Skin of body (tissue), 2 donors: ENCODE results near the gene KPNA3. TPM values are rescaled to one million over a fixed set of nuclear protein-coding genes. Genes with fewer than 3 reads are reported as not detected.
A peak's percentile ranks its signal among the peaks of the same experiment; 100 is the strongest.

Experiments
- DNase-seq: peaks from one replicate; lab custom pipeline; 2025; lab: John Stamatoyannopoulos, UW
- total RNA-seq: library from RNA; depleted of rRNA; stranded (reverse); fragments of >200 nt; gene quantifications from one replicate; pipeline ENCODE4 v1.2.3, GENCODE V29; 2014

The KPNA3 gene
- total RNA-seq, 1 donor from 2014 or later, result 28.3 TPM

- DNase-seq, result no peak
Measured at GRCh38 chr13:49679246-49679645, 113.2 kb downstream of the KPNA3 start.

- DNase-seq, result no peak
Measured at GRCh38 chr13:49678191-49678914, 114.1 kb downstream of the KPNA3 start.

DNA sequence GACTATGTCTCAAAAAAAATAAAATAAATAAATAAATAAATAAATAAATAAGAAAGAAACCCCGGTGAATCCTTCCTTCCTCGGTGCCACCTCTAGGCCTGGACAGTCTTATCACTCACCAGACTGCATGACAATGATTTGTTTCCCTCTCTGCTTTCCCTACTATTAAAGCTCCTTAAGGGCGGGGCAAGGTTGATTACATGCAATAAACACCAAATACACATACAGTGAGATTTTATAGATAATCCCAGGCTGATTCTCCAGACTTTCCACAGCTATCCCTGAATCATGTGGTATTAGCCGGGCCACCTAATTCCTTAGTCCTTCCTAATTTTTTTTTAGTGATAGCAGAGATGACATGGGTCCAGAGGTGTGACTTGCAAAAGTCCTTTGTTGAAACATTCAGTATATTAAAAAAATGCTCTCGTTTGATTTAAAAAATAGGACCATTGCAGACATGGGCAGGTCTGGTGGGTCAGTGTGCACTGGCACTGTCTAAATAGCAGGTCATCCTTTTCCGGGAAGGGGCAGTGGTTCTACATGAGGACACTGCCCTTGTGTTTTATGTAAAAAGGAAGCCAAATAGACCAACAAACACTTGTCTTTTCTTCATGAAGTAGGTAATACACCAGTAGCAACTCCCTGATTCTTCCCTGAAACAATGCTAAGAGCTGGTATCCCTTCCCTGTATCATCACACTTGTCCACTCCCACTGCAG lies 115.7 kb downstream of the KPNA3 start:
- no peak for DNase-seq

GRCh38 chr13:49670828-49671227 lies 121.7 kb downstream of the KPNA3 start:
- DNase-seq, result no peak

- peak; percentile 72 for DNase-seq
Measured at GRCh38 chr13:49669735-49670309, 122.7 kb downstream of the KPNA3 start.

DNA sequence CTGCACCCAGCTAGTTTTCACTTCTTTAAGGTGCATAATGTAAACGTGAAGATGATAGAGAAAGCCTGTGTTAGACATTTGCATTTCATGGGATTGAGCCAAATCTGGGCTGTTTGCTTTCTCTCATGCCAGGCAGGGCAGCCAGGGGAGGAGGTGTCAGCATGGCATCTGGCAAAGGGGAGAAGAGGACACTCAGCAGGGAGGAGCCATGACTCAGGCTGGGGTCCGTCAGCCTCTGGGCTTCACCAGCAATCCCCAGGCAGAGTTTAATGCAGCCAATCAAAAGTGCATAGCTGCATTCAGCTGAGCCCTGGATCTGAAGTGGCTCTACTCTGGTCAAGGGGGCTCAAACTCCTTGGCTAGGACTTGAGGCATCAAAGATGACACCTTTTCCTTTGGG lies 124.7 kb downstream of the KPNA3 start:
- DNase-seq, result no peak

DNA sequence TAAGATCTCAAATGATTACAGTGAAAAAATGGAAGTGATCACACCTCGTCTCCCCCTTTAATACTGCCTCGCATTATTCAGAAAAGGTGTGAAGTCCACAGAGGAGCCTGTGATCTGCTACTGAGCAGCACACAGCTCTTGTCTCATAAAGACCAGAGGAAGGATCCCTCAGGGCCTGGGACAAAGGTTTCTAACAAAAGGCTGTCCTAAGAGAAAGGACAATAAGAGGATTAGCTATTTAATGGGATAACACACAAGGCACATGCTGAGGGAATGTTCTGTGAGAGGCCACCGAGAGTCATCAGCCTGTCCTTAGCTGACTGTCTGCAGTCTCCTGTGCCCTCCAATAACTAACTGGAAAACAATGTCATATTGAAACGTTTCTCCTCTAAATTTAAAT lies 127.9 kb downstream of the KPNA3 start:
- DNase-seq, result no peak

GRCh38 chr13:49657241-49657641 lies 135.2 kb downstream of the KPNA3 start:
- no peak for DNase-seq

GRCh38 chr13:49655906-49656305 lies 136.6 kb downstream of the KPNA3 start:
- no peak for DNase-seq

- DNase-seq, result no peak
Measured at GRCh38 chr13:49654011-49654410, 138.5 kb downstream of the KPNA3 start.

DNA sequence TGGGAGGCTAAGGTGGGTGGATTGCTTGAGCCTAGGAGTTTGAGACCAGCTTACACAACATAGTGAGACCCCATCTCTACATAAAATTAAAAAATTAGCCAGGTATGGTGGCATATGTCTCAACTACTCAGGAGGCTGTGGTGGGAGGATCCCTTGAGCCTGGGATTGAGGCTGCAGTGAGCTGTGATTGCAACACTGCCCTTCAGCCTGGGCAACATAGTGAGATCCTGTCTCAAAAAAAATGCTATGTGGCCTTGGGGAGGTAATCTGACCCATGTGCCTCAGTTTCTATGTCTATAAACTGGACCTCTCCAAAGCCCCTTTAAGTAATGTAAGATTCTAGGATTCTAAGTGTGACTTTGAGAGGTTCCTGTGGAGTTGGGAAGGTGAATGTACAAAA lies 139.0 kb downstream of the KPNA3 start:
- DNase-seq, result no peak

DNA sequence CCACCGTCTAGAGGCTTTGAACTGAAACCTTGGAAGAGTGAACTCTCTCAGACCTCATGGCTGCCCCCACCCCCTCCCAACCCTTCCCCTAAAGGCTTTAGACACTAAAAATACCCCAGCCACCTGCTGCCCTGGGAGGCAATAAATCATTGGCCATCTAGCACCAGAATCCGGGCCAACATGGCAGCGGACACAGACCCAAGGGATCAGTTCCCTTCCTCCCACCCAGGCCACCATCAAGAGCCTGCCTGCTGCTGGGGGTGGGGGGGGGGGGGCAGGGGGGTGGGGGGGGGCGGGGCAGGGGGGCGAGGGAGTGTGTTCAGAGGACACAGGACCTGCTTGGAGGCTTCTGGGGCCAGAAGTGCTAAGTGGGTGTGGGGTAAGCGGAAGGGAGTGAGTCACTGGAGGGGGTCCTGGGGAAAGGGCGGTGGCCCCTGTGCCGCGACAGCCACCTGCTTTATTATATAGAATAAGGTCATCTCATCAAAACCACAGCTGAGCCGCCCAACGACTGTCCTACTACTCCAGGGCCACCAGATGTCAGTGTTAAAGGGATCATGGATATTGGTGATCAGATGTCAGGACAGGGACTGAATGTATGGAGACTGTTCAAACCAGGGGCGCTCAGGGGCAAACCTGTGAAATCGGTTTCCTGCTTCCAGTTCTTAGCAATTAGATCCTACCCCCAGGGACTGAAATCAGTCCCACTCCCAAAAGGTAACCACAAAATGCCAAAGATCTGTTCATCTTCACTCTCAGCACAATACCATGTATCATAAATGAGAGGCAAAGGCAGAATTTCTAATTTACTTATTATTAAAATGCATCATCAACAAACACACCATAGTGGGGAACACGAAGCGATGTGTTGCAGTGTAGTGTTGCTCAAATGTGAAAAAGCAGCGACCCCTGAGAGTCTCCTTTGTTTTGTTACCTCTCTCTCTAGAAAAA lies 139.9 kb downstream of the KPNA3 start:
- no peak for DNase-seq

DNA sequence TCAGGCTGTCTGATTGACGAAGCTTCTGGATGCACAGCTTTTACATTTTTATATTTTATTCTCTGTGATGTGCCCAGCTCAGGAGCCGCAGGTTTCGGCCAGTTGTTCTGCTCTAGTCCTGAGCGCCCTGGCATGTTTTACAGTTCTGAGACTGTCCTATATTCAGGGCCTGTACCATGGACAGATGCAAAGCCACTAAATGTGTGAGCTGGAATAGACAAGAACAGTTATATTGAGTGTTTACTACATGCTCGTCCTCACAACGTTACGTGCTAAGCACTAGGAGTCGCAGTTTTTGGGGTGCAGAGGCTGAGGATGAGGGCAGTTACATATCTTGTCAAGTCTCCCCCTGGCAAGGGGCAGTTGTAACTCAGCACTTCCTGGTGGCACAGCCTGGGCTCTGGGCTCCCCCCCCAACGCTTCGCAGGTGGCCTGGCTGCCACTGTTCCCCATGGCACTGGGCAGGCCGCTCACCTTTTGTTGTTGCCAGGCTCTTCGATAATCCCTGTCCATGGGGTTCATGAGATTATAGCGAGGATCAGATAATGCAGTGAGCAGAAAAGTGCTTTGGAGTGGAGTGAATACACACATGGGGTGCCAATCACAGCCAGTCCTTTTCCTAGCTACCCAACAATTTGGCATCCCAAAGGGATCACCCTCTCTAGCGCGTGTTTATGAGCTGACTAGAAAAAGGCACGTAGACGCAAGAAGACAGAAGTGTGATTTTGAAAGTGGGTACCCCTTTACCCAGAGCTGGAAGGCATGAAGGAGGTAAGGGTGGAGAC lies 140.7 kb downstream of the KPNA3 start:
- DNase-seq, result no peak

GRCh38 chr13:49649963-49650312 lies 142.5 kb downstream of the KPNA3 start:
- DNase-seq, result no peak

Other genes starting within 250 kb of the KPNA3 start
- 12.5 TPM for gene RCBTB1, start 207.1 kb downstream of the KPNA3 start, total RNA-seq
- 0.59 TPM for gene ARL11, start 164.2 kb downstream of the KPNA3 start, total RNA-seq
- 54.2 TPM for gene EBPL, start 101.2 kb downstream of the KPNA3 start, total RNA-seq
- gene SPRYD7, start 143.7 kb upstream of the KPNA3 start, total RNA-seq, result 4.5 TPM
- 27.5 TPM for gene TRIM13, start 204.4 kb upstream of the KPNA3 start, total RNA-seq
- 4.5 TPM for gene KCNRG, start 222.8 kb upstream of the KPNA3 start, total RNA-seq